GM18873 (cell line): ENCODE results near the gene TAF4B.
A peak's percentile ranks its signal among the peaks of the same experiment; 100 is the strongest.
"Not testable (repeated sequence)": the region's sequence is repeated elsewhere in the genome, so short reads cannot be mapped to it uniquely, and the experiment has no call there.

ENCODE experiments used
- ATAC-seq: cut with Tn5 transposase; IDR thresholded peaks from one replicate; pipeline ENCODE4 v1.9.1; 2021; ENCODE audit warnings: mild to moderate bottlenecking, moderate library complexity, moderate number of reproducible peaks; ENCODE audit not compliant: unreplicated experiment, low FRiP score

TAF4B gene

DNA sequence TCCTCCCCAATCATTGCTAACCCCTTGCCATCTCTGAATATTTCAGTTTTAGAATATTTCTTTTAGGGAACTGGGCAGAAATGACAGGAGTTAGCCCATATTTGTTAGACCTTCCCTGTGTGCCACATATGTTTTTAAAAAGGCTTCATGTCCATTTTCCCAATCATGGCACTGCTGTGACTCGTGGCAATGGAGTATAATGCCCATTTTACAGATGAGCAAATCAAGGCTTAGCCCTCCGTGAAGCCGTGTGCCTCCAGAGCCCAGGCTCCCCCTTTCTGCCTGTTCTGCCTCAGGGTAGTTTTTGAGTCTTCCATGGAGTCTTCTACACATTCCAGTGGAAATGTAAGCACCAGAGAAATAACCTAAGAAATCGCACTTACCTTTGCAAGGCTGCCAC lies 192.0 kb downstream of the TAF4B start:
- ATAC-seq = no peak

- ATAC-seq = no peak
Measured at GRCh38 chr18:26419746-26420145, 193.5 kb downstream of the TAF4B start.

GRCh38 chr18:26421503-26421902 lies 195.3 kb downstream of the TAF4B start:
- no peak for ATAC-seq

DNA sequence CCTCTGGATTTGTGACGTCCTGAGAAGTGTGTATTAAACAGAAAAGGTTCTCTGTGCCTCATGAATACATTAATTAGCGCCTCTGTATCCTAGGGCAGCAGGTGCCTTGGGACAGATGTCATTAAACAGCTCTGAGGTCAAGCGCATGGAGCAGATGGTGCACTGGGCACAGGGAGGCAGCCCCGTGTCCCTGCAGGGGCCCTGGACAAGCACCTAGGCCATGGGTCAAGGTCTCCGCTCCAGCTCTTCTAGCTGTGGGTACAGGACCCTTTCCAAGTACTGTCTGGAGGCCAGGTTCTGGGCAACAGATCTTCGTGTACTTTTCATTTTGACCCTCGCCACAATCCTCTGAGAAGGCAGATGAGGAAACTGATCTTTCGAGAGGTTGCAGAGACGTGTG lies 195.7 kb downstream of the TAF4B start:
- no peak for ATAC-seq

GRCh38 chr18:26422472-26423162 lies 196.4 kb downstream of the TAF4B start:
- peak; percentile 72 for ATAC-seq

- no peak for ATAC-seq
Measured at GRCh38 chr18:26424428-26425147, 198.3 kb downstream of the TAF4B start.

- ATAC-seq = no peak
Measured at GRCh38 chr18:26425148-26425531, 198.9 kb downstream of the TAF4B start.

DNA sequence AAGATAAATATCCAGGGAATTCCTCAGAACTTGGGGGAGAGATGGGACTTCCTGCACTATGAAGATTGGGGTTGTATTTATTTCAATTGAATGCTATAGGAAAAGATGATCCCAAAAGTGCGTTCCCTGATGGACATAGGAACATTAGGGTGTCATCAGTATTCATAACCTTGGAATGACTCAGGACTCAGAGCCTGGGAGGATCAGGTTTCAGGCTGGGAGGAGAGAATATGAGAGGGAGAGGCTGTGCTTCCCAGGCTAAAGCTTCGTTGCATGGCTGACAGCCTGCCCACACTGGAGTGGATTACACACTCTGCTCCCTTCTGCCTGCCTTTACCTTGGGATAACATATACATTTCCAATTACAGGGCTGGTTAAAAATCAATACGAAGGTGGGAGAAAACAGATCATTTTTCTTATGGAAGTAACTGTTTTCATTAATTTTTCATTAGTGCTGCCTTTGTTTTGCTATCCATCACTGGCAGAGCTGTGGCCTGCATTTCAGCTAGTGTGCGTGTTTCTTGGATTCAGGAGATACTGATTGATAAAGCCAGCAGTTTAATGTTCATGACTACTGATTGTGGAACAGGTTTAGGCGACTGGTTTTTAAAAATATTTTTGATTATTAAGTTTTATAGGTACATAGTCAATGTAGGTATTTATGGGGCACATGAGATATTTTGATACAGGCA lies 203.4 kb downstream of the TAF4B start:
- no peak for ATAC-seq

- peak; percentile 56 for ATAC-seq
Measured at GRCh38 chr18:26432651-26433424, 206.6 kb downstream of the TAF4B start.

- ATAC-seq = no peak
Measured at GRCh38 chr18:26434887-26435286, 208.6 kb downstream of the TAF4B start.

DNA sequence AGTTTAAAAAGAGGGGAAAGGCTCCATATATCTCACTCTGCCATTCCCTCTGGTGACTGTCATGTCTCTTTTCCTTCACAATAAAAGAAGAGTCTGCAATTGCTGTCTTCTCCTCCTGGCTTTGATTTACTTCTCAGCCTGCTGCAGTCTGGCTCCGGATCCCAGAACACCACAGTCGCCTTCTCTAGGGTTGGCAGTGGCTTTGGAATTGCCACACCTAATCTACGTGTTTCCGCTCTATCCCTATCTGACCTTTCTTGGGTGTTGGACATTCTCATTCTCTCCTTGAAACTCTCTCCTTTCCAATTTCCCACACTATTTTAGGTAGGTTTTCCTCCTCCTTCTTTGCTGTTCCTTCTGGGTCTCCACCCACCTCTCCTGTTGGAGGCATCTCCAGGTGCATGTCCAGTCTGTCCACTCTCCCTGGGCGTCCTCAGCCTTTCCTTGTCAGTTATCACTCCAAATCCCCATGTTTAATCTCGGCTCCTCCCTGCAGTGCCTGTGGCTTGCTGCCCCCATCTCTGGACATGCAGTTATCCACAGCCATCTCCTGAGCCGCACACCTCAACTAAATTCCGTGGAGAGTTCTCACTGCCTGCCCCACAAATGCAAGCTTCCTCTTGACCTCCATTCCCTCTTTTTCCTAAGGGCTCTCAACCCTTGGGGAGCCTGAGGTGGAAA lies 209.3 kb downstream of the TAF4B start:
- no peak for ATAC-seq

DNA sequence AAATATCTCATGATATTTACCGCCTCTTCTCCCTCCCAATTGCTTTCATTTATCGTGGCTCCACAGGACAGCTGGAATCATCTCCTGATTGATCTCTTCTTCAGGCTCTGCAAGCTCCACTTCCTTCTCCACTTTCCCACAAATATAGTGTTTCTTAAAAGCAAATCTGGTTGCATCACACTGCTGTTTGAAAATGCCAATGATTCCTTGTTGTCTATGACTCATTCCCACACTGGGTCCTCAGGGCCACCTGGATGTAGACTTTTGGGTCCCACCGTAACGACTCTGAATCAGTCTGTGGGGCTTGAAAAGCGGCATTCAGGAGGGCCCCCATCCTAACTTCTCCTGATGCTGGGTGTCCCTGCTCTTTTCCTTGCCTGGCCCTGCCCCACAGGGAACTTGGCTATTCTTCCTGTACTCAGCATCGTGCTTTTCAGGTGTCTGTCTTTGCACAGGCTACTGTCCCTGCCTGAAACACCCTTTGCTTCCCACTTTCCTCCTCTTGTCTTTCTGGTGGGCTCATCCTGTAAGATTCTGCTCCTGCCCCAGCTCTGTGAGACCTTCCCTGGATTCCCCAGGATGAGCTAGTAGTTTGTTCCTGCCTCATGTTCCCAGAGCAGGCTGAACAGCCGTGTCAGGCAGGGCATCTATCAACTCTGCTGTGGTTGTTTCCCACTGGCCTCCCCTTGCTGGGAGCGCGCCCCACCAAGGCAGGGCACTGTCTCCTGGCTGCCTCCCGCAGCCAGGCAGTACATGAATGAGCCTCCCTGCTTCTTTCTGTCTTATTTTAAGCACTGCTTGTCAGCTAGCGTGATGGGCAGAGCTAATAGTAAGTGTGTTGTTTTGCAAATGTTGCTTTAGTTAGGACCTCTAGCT lies 210.2 kb downstream of the TAF4B start:
- ATAC-seq = no peak

- not testable (repeated sequence) for ATAC-seq
Measured at GRCh38 chr18:26437634-26438033, 211.4 kb downstream of the TAF4B start.

DNA sequence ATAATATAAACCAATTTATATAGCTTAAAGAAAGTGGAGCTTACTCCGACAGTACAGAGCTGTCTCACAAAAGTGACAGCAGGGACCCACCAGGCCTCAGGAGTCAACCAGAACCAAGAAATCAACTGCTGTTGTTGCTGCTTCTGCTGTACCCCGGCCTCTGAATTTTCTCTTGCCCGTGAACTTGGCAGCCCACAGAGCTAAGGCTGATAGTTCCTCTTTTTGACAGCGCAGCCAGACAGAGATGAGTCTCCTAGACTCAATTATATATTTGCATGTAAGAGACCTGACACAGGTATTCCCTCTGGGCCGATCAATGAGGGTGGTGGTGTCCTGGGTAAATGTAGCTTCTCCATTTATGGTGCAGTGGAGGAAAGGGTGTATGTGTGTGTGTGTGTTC lies 212.7 kb downstream of the TAF4B start:
- ATAC-seq = peak; percentile 96

GRCh38 chr18:26439537-26439936 lies 213.3 kb downstream of the TAF4B start:
- no peak for ATAC-seq

DNA sequence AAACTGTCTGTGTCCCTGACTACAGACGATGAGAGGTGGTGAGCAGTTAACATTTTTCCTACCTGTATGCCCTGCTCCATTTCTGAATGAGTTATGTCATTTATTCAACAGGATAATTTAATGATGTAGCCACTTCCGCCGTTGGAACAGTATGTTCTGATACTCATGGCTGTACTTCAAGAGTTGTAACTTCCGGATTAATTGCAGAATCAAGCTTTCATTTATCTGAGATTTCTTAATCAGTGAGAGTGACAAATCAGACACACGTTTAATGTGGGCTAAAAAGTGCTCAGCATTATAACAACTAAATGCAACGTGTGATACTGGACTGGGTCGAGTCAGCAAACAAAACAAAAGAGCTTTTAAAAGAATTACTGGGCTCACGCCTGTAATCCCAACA lies 214.4 kb downstream of the TAF4B start:
- no peak for ATAC-seq
